Activated T-cell treated with anti-CD3 and anti-CD28 coated beads for 1 hour (primary cell): ENCODE measurements around the gene DNMT3B.
"Not testable (repeated sequence)": the region's sequence is repeated elsewhere in the genome, so short reads cannot be mapped to it uniquely, and the experiment has no call there.

Experiments used
- DNase-seq: peaks from one replicate; pipeline ENCODE4 v3.0.0-alpha.2; 2020; ENCODE audit warnings: low read depth

DNMT3B gene

DNA sequence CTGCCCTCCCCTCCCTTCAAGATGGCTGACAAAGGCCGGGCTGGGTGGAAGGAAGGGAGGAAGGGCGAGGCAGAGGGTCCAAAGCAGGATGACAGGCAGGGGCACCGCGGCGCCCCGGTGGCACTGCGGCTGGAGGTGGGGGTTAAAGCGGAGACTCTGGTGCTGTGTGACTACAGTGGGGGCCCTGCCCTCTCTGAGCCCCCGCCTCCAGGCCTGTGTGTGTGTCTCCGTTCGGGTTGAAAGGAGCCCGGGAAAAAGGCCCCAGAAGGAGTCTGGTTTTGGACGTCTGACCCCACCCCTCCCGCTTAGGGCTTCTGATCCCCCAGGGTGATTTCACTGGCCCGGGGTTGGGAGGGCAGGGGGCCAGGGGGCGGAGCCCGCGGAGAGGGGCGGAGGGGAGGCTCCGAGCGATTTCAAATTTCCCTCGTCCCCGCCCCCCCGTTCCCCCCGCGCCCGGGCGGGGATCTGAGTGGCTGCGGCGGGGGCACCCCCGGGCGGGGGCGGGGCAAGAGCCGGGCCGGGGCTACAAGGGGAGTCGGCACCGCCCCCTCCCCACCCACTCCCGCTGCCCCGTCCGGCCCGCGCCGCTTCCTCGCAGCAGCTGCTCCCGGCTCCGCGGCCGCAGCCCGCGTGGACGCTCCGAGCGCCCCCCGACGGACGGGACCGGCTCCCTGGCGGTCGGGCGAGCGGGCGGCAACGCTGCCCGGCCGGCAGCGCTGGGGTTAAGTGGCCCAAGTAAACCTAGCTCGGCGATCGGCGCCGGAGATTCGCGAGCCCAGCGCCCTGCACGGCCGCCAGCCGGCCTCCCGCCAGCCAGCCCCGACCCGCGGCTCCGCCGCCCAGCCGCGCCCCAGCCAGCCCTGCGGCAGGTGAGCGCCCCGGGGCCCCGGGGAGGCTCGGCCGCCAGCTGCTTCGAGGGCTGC lies at the start of gene DNMT3B:
DNMT3B (plus strand) TSS at position 555 of the 923 bp plus-strand sequence. CDS start 17,939 bp downstream, outside the sequence.
- DNase-seq: peak; percentile 62

DNA sequence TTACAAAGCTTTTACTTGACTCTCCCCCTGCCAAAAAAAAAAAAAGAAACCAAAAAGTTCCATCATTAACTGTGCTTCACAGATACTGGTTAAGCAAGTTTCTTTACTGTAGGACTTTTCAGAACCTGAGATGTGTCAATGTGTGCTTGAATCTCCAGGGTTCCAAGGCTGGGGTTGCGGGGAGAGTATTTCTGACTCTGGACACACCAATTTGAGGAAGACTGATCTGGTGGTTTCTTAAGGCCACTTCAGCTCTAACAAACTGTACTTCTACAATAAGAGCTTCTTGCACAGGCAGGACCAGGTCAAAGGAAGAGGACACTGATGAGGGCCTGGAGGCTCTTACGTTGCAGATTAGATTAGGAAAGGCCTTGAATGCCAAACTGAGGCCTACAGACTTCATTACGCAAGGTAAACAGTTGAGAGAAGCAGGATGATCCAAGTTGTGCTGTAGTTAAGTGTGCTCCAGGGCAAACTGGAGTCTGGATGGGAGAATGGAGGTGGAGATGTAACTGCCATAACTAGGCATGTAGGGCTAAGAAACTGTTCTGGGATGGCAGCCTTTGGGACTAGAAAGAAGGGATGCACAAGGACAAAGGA lies 43.3 kb upstream of the DNMT3B start:
- no peak for DNase-seq

DNA sequence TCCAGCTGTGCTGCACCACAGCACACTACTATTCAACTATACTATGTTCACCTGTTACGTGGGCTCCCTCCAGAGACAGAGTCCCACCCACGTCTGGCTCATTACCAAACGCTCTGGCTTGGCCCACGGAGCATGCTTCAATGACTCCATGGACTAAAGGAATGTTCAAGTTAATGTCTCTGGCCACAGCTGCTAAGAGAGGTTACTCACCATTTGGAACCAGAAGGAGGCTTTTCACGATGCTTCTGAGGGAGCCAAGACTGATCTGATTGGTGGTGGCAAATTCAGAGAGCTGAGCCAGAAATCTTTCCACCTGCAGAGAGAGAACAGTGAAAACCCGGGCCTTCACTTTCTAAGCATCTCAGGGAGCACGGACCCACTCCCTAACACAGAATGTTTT lies 34.5 kb upstream of the DNMT3B start:
- no peak for DNase-seq

DNA sequence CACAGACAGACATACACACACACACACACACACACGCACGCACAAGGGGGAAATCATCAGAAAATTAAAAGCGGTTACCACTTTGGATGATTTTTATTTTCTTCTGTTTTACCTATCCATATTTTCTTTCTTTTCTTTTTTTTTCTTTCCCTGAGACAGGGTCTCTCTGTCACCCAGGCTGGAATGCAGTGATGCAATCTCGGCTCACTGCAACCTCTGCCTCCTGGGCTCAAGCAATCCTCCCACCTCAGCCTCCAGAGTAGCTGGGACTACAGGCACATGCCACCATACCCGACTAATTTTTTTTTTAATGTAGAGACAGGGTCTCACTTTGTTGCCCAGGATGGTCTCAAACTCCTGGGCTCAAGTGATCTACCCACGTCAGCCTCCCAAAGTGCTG lies 33.8 kb upstream of the DNMT3B start:
- not testable (repeated sequence) for DNase-seq

DNA sequence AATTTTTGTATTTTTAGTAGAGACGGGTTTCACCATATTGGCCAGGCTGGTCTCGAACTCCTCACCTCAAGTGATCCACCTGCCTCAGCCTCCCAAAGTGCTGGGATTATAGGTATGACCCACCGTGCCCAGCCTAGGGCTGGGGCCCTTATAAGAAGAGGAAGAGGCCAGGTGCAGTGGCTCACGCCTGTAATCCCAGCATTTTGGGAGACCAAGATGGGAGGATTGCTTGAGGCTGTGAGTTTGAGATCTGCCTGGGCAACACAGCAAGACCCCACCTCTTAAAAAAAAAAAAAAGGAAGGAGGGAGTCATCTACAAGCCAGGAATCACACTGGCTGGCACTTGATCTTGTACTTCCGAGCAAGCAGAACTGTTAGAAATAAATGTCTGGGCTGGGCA lies 32.9 kb upstream of the DNMT3B start:
- DNase-seq: not testable (repeated sequence)

- no peak for DNase-seq
Observed at GRCh38 chr20:32731882-32732266, 30.3 kb upstream of the DNMT3B start.

DNA sequence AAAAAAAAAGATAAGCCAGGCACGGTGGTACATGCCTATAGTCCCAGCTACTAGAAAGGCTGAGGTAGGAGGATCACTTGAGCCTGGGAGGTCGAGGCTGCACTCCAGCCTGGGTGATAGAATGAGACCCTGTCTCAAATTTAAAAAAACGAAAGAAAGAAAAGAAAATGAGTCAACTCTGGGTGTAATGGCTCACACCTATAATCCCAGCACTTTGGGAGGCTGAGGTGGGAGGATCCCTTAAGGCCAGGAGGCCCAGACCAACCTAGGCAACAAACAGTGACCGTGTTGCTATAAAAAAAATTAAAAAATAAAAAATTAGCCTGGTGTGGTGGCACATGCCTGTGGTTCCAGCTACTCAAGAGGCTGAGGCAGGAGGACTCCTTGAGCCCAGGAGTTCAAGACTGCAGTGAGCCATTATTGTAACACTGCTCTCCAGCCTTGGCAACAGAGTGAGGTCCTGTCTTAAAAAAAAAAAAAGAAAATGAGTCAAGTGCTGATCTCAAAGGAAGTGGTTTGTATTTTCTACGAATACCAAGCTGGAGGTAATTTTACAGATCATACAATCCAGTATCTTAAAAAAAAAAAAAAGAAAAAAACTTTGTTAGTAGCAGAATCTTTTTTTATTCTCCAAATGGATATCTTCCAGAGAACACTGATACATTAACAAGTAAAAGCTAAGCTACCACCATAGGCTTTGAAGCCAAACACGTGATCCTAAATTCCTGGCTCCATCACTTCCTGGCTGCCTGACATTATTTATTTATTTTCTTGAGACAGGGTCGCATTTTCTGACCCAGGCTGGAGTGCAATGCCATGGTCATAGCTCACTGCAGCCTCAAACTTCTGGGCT lies 24.6 kb upstream of the DNMT3B start:
- DNase-seq: no peak

GRCh38 chr20:32741151-32741550 lies 21.0 kb upstream of the DNMT3B start:
- no peak for DNase-seq

DNA sequence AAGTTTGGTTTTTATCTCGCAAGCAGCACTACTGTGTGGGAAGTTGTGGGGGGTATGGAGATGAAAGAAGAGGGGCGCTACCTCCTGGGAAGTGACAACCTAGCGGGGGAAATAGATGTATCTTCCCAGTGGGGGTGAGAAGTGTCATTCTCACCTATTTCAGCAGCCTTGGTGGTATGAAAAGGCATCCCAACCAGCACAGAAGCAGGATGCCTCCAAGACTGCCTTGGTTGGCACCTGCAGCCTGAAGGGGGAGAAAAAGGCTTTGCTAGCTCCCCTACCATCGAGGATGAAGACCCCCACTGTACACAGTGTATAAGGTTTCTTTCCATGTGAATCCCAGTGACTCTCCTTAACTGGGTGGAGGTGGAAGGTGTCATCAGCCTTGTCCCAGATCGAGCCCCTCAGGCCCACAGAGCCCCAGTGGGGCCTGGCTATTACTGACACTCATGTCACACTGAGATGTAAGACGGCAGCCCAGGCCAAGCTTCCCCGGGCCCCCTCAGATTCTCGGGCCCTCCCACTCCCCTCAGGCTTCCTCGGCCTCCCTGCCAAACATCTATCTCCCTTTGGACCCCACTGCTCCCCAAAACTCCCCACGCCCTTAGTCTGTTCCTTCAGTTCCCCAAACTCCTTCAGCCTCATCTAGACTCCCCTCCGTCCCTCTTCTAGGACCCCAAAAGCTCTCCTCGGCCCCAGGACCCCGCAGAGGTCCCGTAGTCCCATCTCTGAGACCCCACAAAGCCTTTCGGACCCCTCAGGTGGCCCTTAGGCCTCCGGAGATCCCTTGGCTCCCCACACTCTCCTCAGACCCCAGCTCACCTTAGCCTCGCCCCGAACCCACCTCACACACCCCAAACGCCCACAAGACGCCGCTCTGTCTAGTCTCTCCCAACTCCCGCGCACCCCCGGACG lies 19.6 kb upstream of the DNMT3B start:
- DNase-seq: no peak

DNA sequence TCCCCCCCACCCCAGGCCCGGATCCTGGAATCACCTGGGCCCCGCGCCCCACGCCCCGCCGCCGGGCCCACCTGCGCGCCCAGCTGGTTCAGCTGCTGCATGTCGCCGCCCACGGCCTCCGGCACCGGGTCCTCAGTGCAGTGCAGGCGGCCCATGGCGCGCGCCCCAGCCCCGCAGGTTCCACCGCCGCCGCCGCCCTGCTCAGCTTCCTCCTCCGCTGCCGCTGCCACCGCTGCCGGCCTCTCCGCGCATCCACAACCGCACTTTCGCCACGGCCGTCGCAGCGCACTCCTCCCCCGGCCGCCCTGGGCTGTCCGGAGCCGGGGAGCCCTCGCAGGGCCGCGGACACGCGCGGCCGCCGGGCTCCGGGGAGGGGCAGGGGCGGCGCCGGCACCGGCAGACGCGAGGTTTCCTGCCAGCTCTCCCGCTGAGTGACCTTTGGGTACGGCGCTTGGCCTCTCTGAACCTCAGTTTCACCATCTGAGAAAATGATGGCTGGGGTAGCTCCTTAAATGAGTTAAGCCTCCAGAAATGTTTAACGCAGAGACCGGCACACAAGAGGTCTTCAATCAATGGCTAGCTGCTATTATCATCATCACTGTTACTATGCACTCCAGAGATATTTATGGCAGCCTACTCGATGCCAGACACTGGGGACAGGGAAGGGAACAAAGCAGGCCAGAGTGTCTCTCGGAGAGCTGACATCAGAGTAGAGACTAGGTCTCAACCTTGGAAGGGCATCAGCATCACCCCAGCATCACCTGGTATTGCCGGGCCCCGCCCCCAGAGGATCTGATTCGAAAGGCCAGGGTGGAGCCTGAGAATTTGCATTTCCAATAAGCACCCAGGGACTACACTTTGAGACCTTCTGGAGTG lies 18.7 kb upstream of the DNMT3B start, which contains the start of gene COMMD7:
COMMD7 (minus strand) TSS at position 231 of the 876 bp plus-strand sequence; CDS start at position 155, 76 bp downstream.
- DNase-seq: peak; percentile 45

GRCh38 chr20:32749914-32750637 lies 12.1 kb upstream of the DNMT3B start:
- DNase-seq: no peak

- no peak for DNase-seq
Observed at GRCh38 chr20:32751293-32751692, 10.9 kb upstream of the DNMT3B start.

GRCh38 chr20:32751702-32752457 lies 10.3 kb upstream of the DNMT3B start:
- DNase-seq: no peak

DNA sequence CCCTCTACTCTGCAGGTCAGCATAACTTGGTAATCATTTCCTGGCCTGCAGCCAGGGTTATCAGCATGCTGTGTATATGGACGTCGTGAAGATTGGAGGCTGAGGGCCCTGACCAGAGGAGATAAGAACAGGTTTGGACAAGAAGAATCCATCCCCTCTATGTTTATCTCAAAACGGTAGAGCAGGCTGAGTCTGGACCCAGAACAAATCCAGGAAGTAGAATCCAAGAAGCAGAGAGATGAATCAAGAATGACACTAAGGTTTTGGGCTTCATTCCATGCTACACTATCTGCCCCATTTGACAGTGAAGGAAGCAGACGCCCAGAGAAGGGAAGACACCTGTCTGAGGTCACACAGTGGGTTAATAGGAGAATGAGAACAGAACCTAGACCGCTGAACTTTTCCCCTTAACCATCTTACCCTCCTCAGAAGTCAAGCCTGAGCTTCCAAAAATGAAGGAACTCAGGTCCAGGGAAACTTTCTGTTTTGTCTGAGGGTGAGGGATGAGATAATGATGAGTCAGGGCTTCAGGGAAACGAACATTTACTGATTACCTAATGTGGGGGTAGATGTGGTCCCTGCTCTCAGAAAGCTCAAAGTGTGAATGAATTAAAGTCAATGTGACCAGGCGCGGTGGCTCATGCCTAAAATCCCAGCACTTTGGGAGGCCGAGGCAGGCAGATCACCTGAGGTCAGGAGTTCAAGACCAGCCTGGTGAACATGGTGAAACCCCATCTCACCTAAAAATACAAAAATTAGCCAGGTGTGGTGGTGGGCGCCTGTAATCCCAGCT lies 9.5 kb upstream of the DNMT3B start:
- DNase-seq: no peak

- no peak for DNase-seq
Observed at GRCh38 chr20:32753731-32754130, 8.5 kb upstream of the DNMT3B start.

GRCh38 chr20:32756156-32756555 lies 6.0 kb upstream of the DNMT3B start:
- DNase-seq: no peak

DNA sequence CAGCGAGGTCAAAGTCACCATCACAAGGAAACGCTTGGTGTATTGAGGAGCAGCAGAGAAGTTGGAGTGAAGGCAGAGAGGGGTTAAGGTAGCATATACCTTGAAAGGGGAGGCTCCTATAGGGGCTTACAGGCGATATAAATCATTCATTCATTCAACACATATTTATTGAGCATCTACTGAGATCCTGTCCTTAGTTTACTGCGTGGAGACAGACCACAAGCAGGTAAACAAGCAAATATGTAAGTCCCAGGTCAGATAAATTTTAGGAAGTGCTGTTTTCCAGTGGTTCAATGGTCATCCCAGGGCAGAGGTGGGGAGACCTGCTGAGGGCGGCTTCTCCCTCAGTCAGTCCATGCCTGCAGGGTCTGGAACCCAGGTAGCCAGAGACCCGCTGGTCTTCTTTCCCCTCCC lies 761 bp upstream of the DNMT3B start:
- no peak for DNase-seq

DNA sequence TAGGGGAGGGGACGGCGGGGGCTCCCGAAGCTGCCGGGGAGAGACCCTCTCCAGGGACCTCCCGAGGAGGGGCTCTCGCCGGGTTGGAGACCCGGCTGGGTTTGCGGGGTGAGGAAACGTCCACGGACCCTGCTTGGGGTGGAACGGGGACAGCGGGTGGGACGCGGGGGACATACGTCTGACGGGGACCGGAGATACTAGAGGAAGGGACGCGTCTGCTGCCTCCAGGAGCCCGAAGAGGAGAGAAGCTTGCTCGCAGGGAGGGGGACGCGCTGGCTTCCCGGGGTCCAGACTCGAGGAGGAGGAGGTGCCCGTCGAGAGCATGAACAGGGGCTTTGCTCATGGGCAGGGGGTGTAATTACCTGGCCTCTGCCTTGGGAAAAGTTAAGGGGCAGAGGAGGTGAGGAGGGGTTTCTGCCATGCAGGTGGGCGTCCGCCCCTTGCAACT lies 593 bp downstream of the DNMT3B start:
- no peak for DNase-seq
